Lower leg skin (tissue), 3 donors: ENCODE measurements around the gene DLST.

Source experiments
- POLR2A ChIP-seq, 2 donors: fragments of 450-650 bp; IDR thresholded peaks; one replicate each; pipeline ENCODE4 v1.6.1; 2016 to 2017; ENCODE audit warnings: antibody characterized with exemption in 2 of 2, mild to moderate bottlenecking in 1 of 2, moderate library complexity in 1 of 2
- TF ChIP-seq, protein P1 (sequence below), 3 donors: fragments of 450-650 bp; IDR thresholded peaks; one replicate each; pipeline ENCODE4 v1.5.1; 2016; ENCODE audit warnings: antibody characterized with exemption in 3 of 3, mild to moderate bottlenecking in 3 of 3, moderate library complexity in 2 of 3

DNA sequence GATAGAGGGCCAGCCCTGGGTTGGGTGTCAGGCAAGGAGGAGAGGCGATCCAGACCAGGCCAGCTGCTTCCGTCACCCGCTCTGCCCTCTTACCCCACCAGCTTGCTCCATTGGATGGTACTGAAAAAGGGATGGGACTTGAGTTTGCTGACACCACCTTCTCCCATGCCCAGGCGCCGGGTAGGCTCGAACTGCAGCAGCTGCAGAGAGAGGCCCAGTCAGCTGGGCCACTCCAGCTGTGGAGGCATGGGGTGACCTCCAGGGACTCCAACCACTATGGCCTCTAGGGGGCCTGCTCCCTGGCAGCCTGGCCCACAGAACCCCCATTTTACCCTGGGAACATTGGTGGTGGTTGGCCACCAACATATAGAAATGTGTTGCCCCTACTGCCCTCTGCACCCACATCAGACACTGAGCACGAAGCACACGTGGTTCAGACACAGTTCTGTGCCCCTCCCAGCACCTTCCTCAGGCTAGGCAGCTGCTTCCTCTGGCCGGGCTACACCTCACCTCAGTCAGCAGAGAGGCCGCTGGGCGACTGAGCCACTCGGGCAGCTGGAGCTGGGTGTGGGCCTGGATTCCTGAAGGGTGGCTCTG lies 25.3 kb downstream of the DLST start:
- TF ChIP-seq, protein P1, sequence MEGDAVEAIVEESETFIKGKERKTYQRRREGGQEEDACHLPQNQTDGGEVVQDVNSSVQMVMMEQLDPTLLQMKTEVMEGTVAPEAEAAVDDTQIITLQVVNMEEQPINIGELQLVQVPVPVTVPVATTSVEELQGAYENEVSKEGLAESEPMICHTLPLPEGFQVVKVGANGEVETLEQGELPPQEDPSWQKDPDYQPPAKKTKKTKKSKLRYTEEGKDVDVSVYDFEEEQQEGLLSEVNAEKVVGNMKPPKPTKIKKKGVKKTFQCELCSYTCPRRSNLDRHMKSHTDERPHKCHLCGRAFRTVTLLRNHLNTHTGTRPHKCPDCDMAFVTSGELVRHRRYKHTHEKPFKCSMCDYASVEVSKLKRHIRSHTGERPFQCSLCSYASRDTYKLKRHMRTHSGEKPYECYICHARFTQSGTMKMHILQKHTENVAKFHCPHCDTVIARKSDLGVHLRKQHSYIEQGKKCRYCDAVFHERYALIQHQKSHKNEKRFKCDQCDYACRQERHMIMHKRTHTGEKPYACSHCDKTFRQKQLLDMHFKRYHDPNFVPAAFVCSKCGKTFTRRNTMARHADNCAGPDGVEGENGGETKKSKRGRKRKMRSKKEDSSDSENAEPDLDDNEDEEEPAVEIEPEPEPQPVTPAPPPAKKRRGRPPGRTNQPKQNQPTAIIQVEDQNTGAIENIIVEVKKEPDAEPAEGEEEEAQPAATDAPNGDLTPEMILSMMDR (IDR thresholded peaks at IDR 0.05), result no peak
- no peak for TF ChIP-seq POLR2A (IDR thresholded peaks at IDR 0.05)
